Measurements from ENCODE around the gene PEBP1. TPM values are rescaled to one million over a fixed set of nuclear protein-coding genes. Genes with fewer than 3 reads are reported as not detected.

The PEBP1 gene
- polyA plus RNA-seq, 1 donor (not counting 4 experiments of a cell fraction or from before 2014, with no cell fraction given): 197 TPM

- no peaks in the 10 kb centered on the region for H3K4me1 ChIP-seq (ENCODE audit: control insufficient read depth, extremely low read depth, insufficient read depth, low read length)
- TF ChIP-seq, protein P1, sequence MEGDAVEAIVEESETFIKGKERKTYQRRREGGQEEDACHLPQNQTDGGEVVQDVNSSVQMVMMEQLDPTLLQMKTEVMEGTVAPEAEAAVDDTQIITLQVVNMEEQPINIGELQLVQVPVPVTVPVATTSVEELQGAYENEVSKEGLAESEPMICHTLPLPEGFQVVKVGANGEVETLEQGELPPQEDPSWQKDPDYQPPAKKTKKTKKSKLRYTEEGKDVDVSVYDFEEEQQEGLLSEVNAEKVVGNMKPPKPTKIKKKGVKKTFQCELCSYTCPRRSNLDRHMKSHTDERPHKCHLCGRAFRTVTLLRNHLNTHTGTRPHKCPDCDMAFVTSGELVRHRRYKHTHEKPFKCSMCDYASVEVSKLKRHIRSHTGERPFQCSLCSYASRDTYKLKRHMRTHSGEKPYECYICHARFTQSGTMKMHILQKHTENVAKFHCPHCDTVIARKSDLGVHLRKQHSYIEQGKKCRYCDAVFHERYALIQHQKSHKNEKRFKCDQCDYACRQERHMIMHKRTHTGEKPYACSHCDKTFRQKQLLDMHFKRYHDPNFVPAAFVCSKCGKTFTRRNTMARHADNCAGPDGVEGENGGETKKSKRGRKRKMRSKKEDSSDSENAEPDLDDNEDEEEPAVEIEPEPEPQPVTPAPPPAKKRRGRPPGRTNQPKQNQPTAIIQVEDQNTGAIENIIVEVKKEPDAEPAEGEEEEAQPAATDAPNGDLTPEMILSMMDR (optimal IDR thresholded peaks at IDR 0.05 in 1 of 3, IDR thresholded peaks at IDR 0.05 in 1 of 3, conservative IDR thresholded peaks at IDR 0.05 in 1 of 3; ENCODE audit: extremely low read depth in 1 of 3, insufficient read depth in 2 of 3, low read length in 3 of 3): no peak
- TF ChIP-seq EZH2 (IDR thresholded peaks at IDR 0.05; ENCODE audit: low read length): no peak
- no peak for DNase-seq (ENCODE audit: low read depth, low spot score)
- no peak for FAIRE-seq
- peaks cover 11 to 15% of the 10 kb centered on the region in 2 experiments for H3K36me3 ChIP-seq (ENCODE audit: control insufficient read depth in 2 of 2, extremely low read depth in 1 of 2, insufficient read depth in 2 of 2, low read length in 2 of 2)
- dilution Hi-C loops (cut with MboI; ENCODE audit: extremely low pct_ligation_motif_present, low sequenced_read_pairs): no loop called here
- H4K20me1 ChIP-seq (ENCODE audit: control insufficient read depth, extremely low read depth, insufficient read depth, low read length): no peaks in the 10 kb centered on the region
- no peak overlapping the region for H3K27ac ChIP-seq (ENCODE audit: control insufficient read depth, insufficient read depth, low read length)
- H3K9ac ChIP-seq (ENCODE audit: control insufficient read depth, extremely low read depth, insufficient read depth, low read length): no peak overlapping the region
- H2AFZ ChIP-seq (ENCODE audit: control insufficient read depth, low read length): no peak overlapping the region
- no peaks in the 10 kb centered on the region for H3K79me2 ChIP-seq (ENCODE audit: control insufficient read depth, insufficient read depth, low read length)
- no peaks in the 10 kb centered on the region for H3K9me3 ChIP-seq (ENCODE audit: control insufficient read depth, low read depth, low read length)
- H3K9me1 ChIP-seq (ENCODE audit: control insufficient read depth, extremely low read depth, insufficient read depth, low read length): no peaks in the 10 kb centered on the region
- no peak overlapping the region for H3K4me2 ChIP-seq (ENCODE audit: control insufficient read depth, extremely low read depth, insufficient read depth, low read depth, low read length)
- no peaks in the 10 kb centered on the region for H3K27me3 ChIP-seq (ENCODE audit: control insufficient read depth, extremely low read depth, insufficient read depth, low read length)
- H3K4me3 ChIP-seq (ENCODE audit: control insufficient read depth in 2 of 3, extremely low read depth in 1 of 3, insufficient read depth in 2 of 3, low read depth in 1 of 3, low read length in 3 of 3): no peak overlapping the region
Measured at GRCh38 chr12:118150625-118151024, 14.7 kb downstream of the PEBP1 start.

GRCh38 chr12:118151755-118152154 is 15.8 kb downstream of the PEBP1 start:
- H4K20me1 ChIP-seq (ENCODE audit: control insufficient read depth, extremely low read depth, insufficient read depth, low read length): no peaks in the 10 kb centered on the region
- DNase-seq (ENCODE audit: low read depth, low spot score): no peak
- no peaks in the 10 kb centered on the region for H3K27me3 ChIP-seq (ENCODE audit: control insufficient read depth, extremely low read depth, insufficient read depth, low read length)
- H3K9me1 ChIP-seq (ENCODE audit: control insufficient read depth, extremely low read depth, insufficient read depth, low read length): no peaks in the 10 kb centered on the region
- H3K79me2 ChIP-seq (ENCODE audit: control insufficient read depth, insufficient read depth, low read length): no peaks in the 10 kb centered on the region
- no peak overlapping the region for H3K4me2 ChIP-seq (ENCODE audit: control insufficient read depth, extremely low read depth, insufficient read depth, low read depth, low read length)
- no peak overlapping the region for H3K4me3 ChIP-seq (ENCODE audit: control insufficient read depth in 2 of 3, extremely low read depth in 1 of 3, insufficient read depth in 2 of 3, low read depth in 1 of 3, low read length in 3 of 3)
- H3K36me3 ChIP-seq (ENCODE audit: control insufficient read depth in 2 of 2, extremely low read depth in 1 of 2, insufficient read depth in 2 of 2, low read length in 2 of 2): peaks cover 9 to 13% of the 10 kb centered on the region in 2 experiments
- no peaks in the 10 kb centered on the region for H3K4me1 ChIP-seq (ENCODE audit: control insufficient read depth, extremely low read depth, insufficient read depth, low read length)
- no peak overlapping the region for H3K9ac ChIP-seq (ENCODE audit: control insufficient read depth, extremely low read depth, insufficient read depth, low read length)
- no peak overlapping the region for H2AFZ ChIP-seq (ENCODE audit: control insufficient read depth, low read length)
- TF ChIP-seq, protein P1 (optimal IDR thresholded peaks at IDR 0.05 in 1 of 3, IDR thresholded peaks at IDR 0.05 in 1 of 3, conservative IDR thresholded peaks at IDR 0.05 in 1 of 3; ENCODE audit: extremely low read depth in 1 of 3, insufficient read depth in 2 of 3, low read length in 3 of 3): no peak
- no peak for TF ChIP-seq EZH2 (IDR thresholded peaks at IDR 0.05; ENCODE audit: low read length)
- no peak for FAIRE-seq
- dilution Hi-C loops (cut with MboI; ENCODE audit: extremely low pct_ligation_motif_present, low sequenced_read_pairs): no loop called here
- H3K27ac ChIP-seq (ENCODE audit: control insufficient read depth, insufficient read depth, low read length): no peak overlapping the region
- H3K9me3 ChIP-seq (ENCODE audit: control insufficient read depth, low read depth, low read length): no peaks in the 10 kb centered on the region

All from keratinocyte (primary cell).